Lower leg skin (tissue), 3 donors: ENCODE data around the gene ELSPBP1.

Source experiments
- CTCF ChIP-seq, 3 donors: fragments of 450-650 bp; IDR thresholded peaks; one replicate each; pipeline ENCODE4 v1.5.1; 2016; ENCODE audit warnings: antibody characterized with exemption in 3 of 3, mild to moderate bottlenecking in 3 of 3, moderate library complexity in 2 of 3
- POLR2A ChIP-seq, 2 donors: fragments of 450-650 bp; IDR thresholded peaks; one replicate each; pipeline ENCODE4 v1.6.1; 2016 to 2017; ENCODE audit warnings: antibody characterized with exemption in 2 of 2, mild to moderate bottlenecking in 1 of 2, moderate library complexity in 1 of 2

DNA sequence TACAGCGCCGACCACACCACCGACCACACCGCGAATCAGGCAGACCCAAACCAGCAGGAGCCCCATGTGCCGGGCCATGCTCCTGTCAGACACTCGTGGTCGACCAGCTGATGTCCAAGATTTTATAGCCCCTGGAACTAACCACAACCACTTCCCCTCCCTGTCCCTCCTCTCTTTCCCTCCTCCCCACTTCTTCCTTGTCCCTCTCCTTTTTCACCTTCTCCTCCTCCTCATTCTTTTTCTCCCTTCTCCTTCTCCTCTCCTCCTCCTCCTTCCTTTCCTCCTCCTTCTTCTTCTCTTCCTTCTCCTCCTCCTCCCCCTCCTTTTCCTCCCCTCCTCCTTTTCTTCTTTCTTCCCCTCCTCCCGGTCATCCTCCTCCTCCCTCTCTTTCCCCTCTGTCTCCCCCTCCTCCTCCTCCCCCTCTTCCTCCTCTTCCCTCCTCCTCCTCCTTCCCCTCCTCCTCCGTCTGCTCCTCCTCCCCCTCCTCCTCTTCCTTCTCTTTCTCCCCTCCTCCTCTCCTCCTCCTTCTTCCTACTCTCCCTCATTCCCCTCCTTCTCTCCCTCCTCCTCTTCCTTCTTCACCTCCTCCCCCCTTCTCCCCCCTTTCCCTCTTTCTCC lies 3.1 kb upstream of the ELSPBP1 start:
- no peak for TF ChIP-seq CTCF (IDR thresholded peaks at IDR 0.05)
- no peak for TF ChIP-seq POLR2A (IDR thresholded peaks at IDR 0.05)
